ENCODE results near the gene ARSI. TPM values are rescaled to one million over a fixed set of nuclear protein-coding genes. Genes with fewer than 3 reads are reported as not detected.

ARSI gene
- total RNA-seq, 1 experiment from 2014 or later = 6.3 TPM

GRCh38 chr5:150285114-150285513 is 17.6 kb downstream of the ARSI start:
- H3K9ac ChIP-seq (ENCODE audit: low read length) = no peak overlapping the region
- no peak overlapping the region for H2AFZ ChIP-seq (ENCODE audit: low read length)

GRCh38 chr5:150284311-150284710 is 18.4 kb downstream of the ARSI start:
- H3K9ac ChIP-seq (ENCODE audit: low read length) = no peak overlapping the region
- no peak overlapping the region for H3K4me3 ChIP-seq (ENCODE audit: low read length)
- no peaks in the 10 kb centered on the region for H3K79me2 ChIP-seq (ENCODE audit: low read length)
- no peak for DNase-seq
- intact Hi-C loops (cut with micrococcal nuclease) = no loop called here
- no peak overlapping the region for H2AFZ ChIP-seq (ENCODE audit: low read length)
- no peaks in the 10 kb centered on the region for H3K9me2 ChIP-seq (replicated peaks; ENCODE audit: low read length)
- no peaks in the 10 kb centered on the region for H3F3A ChIP-seq (ENCODE audit: low read length, unreplicated experiment)
- no peaks in the 10 kb centered on the region for H3K4me1 ChIP-seq (ENCODE audit: insufficient read depth, low read length)
- H3K9me3 ChIP-seq (ENCODE audit: low read length) = no peaks in the 10 kb centered on the region
- peaks cover 32% of the 10 kb centered on the region for H3K27me3 ChIP-seq (ENCODE audit: low read length)
- TF ChIP-seq EZH2phosphoT487 (IDR thresholded peaks at IDR 0.05; ENCODE audit: borderline replicate concordance, low read length) = no peak
- no peak for TF ChIP-seq CTCF (conservative IDR thresholded peaks at IDR 0.05; ENCODE audit: low read depth, low read length)
- BruUV-seq (replicated peaks) = no TSS peak
- no peak overlapping the region for H3K4me2 ChIP-seq (ENCODE audit: low read length)
- H3K27ac ChIP-seq (ENCODE audit: low read length) = no peak overlapping the region
- POLR2A ChIA-PET (ENCODE audit: unreplicated experiment) = no interaction called here
- ATAC-seq = no peak
- H3K36me3 ChIP-seq (ENCODE audit: low read depth, low read length) = no peaks in the 10 kb centered on the region
- CTCF ChIA-PET = no interaction called here
- no peaks in the 10 kb centered on the region for H4K20me1 ChIP-seq (ENCODE audit: low read length)

More at GRCh38 chr5:150285114-150285513, 17.6 kb downstream of the ARSI start:
- H3K9me3 ChIP-seq (ENCODE audit: low read length) = no peaks in the 10 kb centered on the region
- TF ChIP-seq CTCF (conservative IDR thresholded peaks at IDR 0.05; ENCODE audit: low read depth, low read length) (no peak), EZH2phosphoT487 (IDR thresholded peaks at IDR 0.05; ENCODE audit: borderline replicate concordance, low read length) (no peak), EZH2 (IDR thresholded peaks at IDR 0.05; ENCODE audit: low read length, unreplicated experiment) (no peak)
- DNase-seq (no peak), ATAC-seq (no peak)
- H3K9me2 ChIP-seq (replicated peaks; ENCODE audit: low read length) = no peaks in the 10 kb centered on the region
- H3K4me3 ChIP-seq (ENCODE audit: low read length) = no peak overlapping the region
- no peak overlapping the region for H3K4me2 ChIP-seq (ENCODE audit: low read length)
- H3K27me3 ChIP-seq (ENCODE audit: low read length) = peaks cover 24% of the 10 kb centered on the region
- intact Hi-C loops (cut with micrococcal nuclease) = no loop called here
- H3K36me3 ChIP-seq (ENCODE audit: low read depth, low read length) = no peaks in the 10 kb centered on the region
- H3K79me2 ChIP-seq (ENCODE audit: low read length) = no peaks in the 10 kb centered on the region
- BruUV-seq (replicated peaks) = no TSS peak
- CTCF ChIA-PET = no interaction called here
- H3K27ac ChIP-seq (ENCODE audit: low read length) = no peak overlapping the region
- H3K4me1 ChIP-seq (ENCODE audit: insufficient read depth, low read length) = no peaks in the 10 kb centered on the region
- no peaks in the 10 kb centered on the region for H4K20me1 ChIP-seq (ENCODE audit: low read length)
- POLR2A ChIA-PET (ENCODE audit: unreplicated experiment) = no interaction called here
- no peaks in the 10 kb centered on the region for H3F3A ChIP-seq (ENCODE audit: low read length, unreplicated experiment)

GRCh38 chr5:150283904-150284303 is 18.8 kb downstream of the ARSI start:
- intact Hi-C loops (cut with micrococcal nuclease) = no loop called here

More at GRCh38 chr5:150283904-150284303, 18.8 kb downstream of the ARSI start:
- H2AFZ ChIP-seq (ENCODE audit: low read length) = no peak overlapping the region
- no peaks in the 10 kb centered on the region for H3K4me1 ChIP-seq (ENCODE audit: insufficient read depth, low read length)
- H4K20me1 ChIP-seq (ENCODE audit: low read length) = no peaks in the 10 kb centered on the region
- POLR2A ChIA-PET (ENCODE audit: unreplicated experiment) = no interaction called here
- no peaks in the 10 kb centered on the region for H3K9me3 ChIP-seq (ENCODE audit: low read length)
- no peaks in the 10 kb centered on the region for H3K9me2 ChIP-seq (replicated peaks; ENCODE audit: low read length)
- ATAC-seq (no peak), DNase-seq (no peak)
- TF ChIP-seq CTCF (conservative IDR thresholded peaks at IDR 0.05; ENCODE audit: low read depth, low read length) (no peak), EZH2 (IDR thresholded peaks at IDR 0.05; ENCODE audit: low read length, unreplicated experiment) (no peak), EZH2phosphoT487 (IDR thresholded peaks at IDR 0.05; ENCODE audit: borderline replicate concordance, low read length) (no peak)
- BruUV-seq (replicated peaks) = no TSS peak
- no peaks in the 10 kb centered on the region for H3K36me3 ChIP-seq (ENCODE audit: low read depth, low read length)
- CTCF ChIA-PET = no interaction called here
- no peak overlapping the region for H3K27ac ChIP-seq (ENCODE audit: low read length)
- no peaks in the 10 kb centered on the region for H3F3A ChIP-seq (ENCODE audit: low read length, unreplicated experiment)
- no peak overlapping the region for H3K4me3 ChIP-seq (ENCODE audit: low read length)
- peaks cover 32% of the 10 kb centered on the region for H3K27me3 ChIP-seq (ENCODE audit: low read length)
- no peak overlapping the region for H3K4me2 ChIP-seq (ENCODE audit: low read length)
- H3K9ac ChIP-seq (ENCODE audit: low read length) = no peak overlapping the region
- no peaks in the 10 kb centered on the region for H3K79me2 ChIP-seq (ENCODE audit: low read length)

Measured in PC-3 (cell line).